Ectodermal cell (in vitro differentiated cells): Measurements from ENCODE around the gene TMEM143.

ENCODE experiments used
- H3K27ac ChIP-seq: 2 replicates; pipeline ENCODE4 v1.7.0; 2013; ENCODE audit warnings: mild to moderate bottlenecking, low read depth, low read length; ENCODE audit not compliant: insufficient read depth, poor library complexity, severe bottlenecking
- H3K27me3 ChIP-seq: 2 replicates; pipeline ENCODE4 v1.7.0; 2013; ENCODE audit warnings: mild to moderate bottlenecking, low read length; ENCODE audit not compliant: insufficient read depth, control insufficient read depth, poor library complexity, severe bottlenecking
- H3K36me3 ChIP-seq: one replicate; pipeline ENCODE4 v1.7.0; 2013; ENCODE audit warnings: low read length; ENCODE audit not compliant: control insufficient read depth, insufficient read depth
- H3K4me1 ChIP-seq: one replicate; pipeline ENCODE4 v1.7.0; 2013; ENCODE audit warnings: low read length; ENCODE audit not compliant: control insufficient read depth, insufficient read depth
- H3K4me3 ChIP-seq: 2 replicates; pipeline ENCODE4 v1.7.0; 2013; ENCODE audit warnings: low read depth, low read length, control low read depth; ENCODE audit not compliant: insufficient read depth
- H3K9me3 ChIP-seq: 2 replicates; pipeline ENCODE4 v1.7.0; 2013; ENCODE audit warnings: mild to moderate bottlenecking, low read length, moderate library complexity; ENCODE audit not compliant: control insufficient read depth
- WGBS, 2 experiments: methylation state at CpG; one replicate each; pipeline ENCODE4 v1.1.7; 2013; ENCODE audit warnings: missing lambda C conversion rate in 2 of 2; 5-methylcytosine and 5-hydroxymethylcytosine counted together

Gene TMEM143

GRCh38 chr19:48355365-48355954, 8.3 kb downstream of the TMEM143 start:
- H3K9me3 ChIP-seq: no peaks in the 10 kb centered on the region
- 77 to 82% methylated on average over 12 of the region's 12 CpGs for WGBS, 2 experiments
- no peak overlapping the region for H3K27ac ChIP-seq
- peaks cover 6% of the 10 kb centered on the region for H3K4me1 ChIP-seq
- no peak overlapping the region for H3K4me3 ChIP-seq
- no peaks in the 10 kb centered on the region for H3K27me3 ChIP-seq
- no peaks in the 10 kb centered on the region for H3K36me3 ChIP-seq

GRCh38 chr19:48354332-48354992, 9.3 kb downstream of the TMEM143 start:
- Histone ChIP-seq H3K4me1 (peaks cover 6% of the 10 kb centered on the region), H3K4me3 (no peak overlapping the region), H3K27me3 (no peaks in the 10 kb centered on the region), H3K27ac (peak overlapping the region; percentile 44), H3K9me3 (no peaks in the 10 kb centered on the region), H3K36me3 (no peaks in the 10 kb centered on the region)
- 72 to 78% methylated on average over 15 of the region's 15 CpGs for WGBS, 2 experiments

- Histone ChIP-seq H3K27ac (no peak overlapping the region), H3K27me3 (no peaks in the 10 kb centered on the region), H3K4me1 (peaks cover 6% of the 10 kb centered on the region), H3K36me3 (no peaks in the 10 kb centered on the region), H3K9me3 (no peaks in the 10 kb centered on the region), H3K4me3 (no peak overlapping the region)
- WGBS, 2 experiments: 88 to 93% methylated on average over 5 of the region's 5 CpGs
Observed at GRCh38 chr19:48353677-48354076, 10.1 kb downstream of the TMEM143 start.

GRCh38 chr19:48351341-48351752, 12.4 kb downstream of the TMEM143 start:
- no peaks in the 10 kb centered on the region for H3K36me3 ChIP-seq
- WGBS, 2 experiments: 48 to 53% methylated on average over 8 of the region's 8 CpGs
- H3K9me3 ChIP-seq: no peaks in the 10 kb centered on the region
- no peak overlapping the region for H3K27ac ChIP-seq
- no peaks in the 10 kb centered on the region for H3K27me3 ChIP-seq
- H3K4me1 ChIP-seq: peaks cover 6% of the 10 kb centered on the region
- no peak overlapping the region for H3K4me3 ChIP-seq

GRCh38 chr19:48350856-48351255, 12.9 kb downstream of the TMEM143 start:
- Histone ChIP-seq H3K36me3 (no peaks in the 10 kb centered on the region), H3K4me1 (peaks cover 6% of the 10 kb centered on the region), H3K27ac (no peak overlapping the region), H3K27me3 (no peaks in the 10 kb centered on the region), H3K4me3 (no peak overlapping the region), H3K9me3 (no peaks in the 10 kb centered on the region)
- 93 to 94% methylated on average over 5 of the region's 5 CpGs for WGBS, 2 experiments

GRCh38 chr19:48348737-48349136, 15.0 kb downstream of the TMEM143 start:
- no peaks in the 10 kb centered on the region for H3K9me3 ChIP-seq
- H3K27ac ChIP-seq: no peak overlapping the region
- no peak overlapping the region for H3K4me3 ChIP-seq
- H3K27me3 ChIP-seq: no peaks in the 10 kb centered on the region
- H3K4me1 ChIP-seq: no peaks in the 10 kb centered on the region
- no peaks in the 10 kb centered on the region for H3K36me3 ChIP-seq
- 87 to 92% methylated on average over 7 of the region's 7 CpGs for WGBS, 2 experiments

- 87 to 91% methylated on average over 5 of the region's 5 CpGs for WGBS, 2 experiments
- no peak overlapping the region for H3K27ac ChIP-seq
- no peak overlapping the region for H3K4me3 ChIP-seq
- H3K9me3 ChIP-seq: no peaks in the 10 kb centered on the region
- no peaks in the 10 kb centered on the region for H3K4me1 ChIP-seq
- no peaks in the 10 kb centered on the region for H3K27me3 ChIP-seq
- H3K36me3 ChIP-seq: no peaks in the 10 kb centered on the region
Observed at GRCh38 chr19:48348045-48348444, 15.7 kb downstream of the TMEM143 start.

- H3K9me3 ChIP-seq: no peaks in the 10 kb centered on the region
- H3K4me1 ChIP-seq: no peaks in the 10 kb centered on the region
- no peaks in the 10 kb centered on the region for H3K27me3 ChIP-seq
- H3K36me3 ChIP-seq: no peaks in the 10 kb centered on the region
- no peak overlapping the region for H3K4me3 ChIP-seq
- 92% methylated on average over 2 of the region's 2 CpGs for WGBS, 2 experiments
- H3K27ac ChIP-seq: no peak overlapping the region
Observed at GRCh38 chr19:48346191-48346590, 17.5 kb downstream of the TMEM143 start.

- Histone ChIP-seq H3K4me1 (no peaks in the 10 kb centered on the region), H3K4me3 (no peak overlapping the region), H3K9me3 (no peaks in the 10 kb centered on the region), H3K27ac (no peak overlapping the region), H3K36me3 (no peaks in the 10 kb centered on the region), H3K27me3 (no peaks in the 10 kb centered on the region)
- WGBS, 2 experiments: 92 to 93% methylated on average over 6 of the region's 6 CpGs
Observed at GRCh38 chr19:48344892-48345291, 18.8 kb downstream of the TMEM143 start.

- Histone ChIP-seq H3K27me3 (no peaks in the 10 kb centered on the region), H3K27ac (no peak overlapping the region), H3K36me3 (no peaks in the 10 kb centered on the region), H3K4me1 (no peaks in the 10 kb centered on the region), H3K9me3 (no peaks in the 10 kb centered on the region), H3K4me3 (no peak overlapping the region)
- 93 to 94% methylated on average over 23 of the region's 23 CpGs for WGBS, 2 experiments
Observed at GRCh38 chr19:48342841-48343540, 20.7 kb downstream of the TMEM143 start.
